ENCODE results near the gene IFNL3.
"Not testable (repeated sequence)": the region's sequence is repeated elsewhere in the genome, so short reads cannot be mapped to it uniquely, and the experiment has no call there.

IFNL3 gene

DNA sequence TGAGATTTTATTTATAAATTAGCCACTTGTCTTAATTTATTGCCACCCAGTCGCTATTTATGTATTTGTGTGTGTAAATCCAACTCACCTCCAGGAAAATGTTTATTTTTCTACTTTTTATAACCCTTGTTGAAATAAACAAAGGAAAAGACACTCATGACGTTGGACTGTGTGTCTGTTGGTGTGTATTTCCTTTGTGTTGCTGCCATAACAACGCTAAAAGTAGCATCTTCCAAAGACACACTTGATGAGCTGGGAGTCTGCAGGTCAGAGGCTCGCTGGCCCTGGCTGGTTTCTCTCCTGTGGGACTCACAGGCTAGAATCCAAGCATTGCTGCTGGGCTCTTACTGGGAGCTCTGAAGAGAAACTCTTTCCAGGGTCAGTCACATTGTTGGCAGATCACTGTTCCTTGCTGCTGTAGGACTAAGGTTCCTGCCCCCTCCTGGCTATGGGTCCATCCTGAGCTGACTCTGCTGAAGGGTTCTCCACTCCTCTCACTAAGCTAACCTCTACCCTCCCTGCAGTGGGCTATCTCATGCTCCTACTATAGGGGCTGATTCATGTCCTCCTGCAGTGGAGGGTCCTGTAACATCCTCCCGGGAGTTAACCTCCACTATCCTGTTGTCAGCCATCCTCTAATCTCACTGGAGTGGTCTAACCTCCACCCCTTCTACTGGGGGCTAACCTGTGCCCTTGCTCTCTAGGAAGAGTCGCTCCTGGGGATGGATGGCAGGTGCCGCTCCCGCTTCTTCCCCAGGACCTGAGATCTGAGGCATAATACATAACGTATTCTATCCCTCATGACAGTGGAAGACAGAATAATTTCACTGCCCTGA, 25.4 kb upstream of the IFNL3 start:
- H3K4me3 ChIP-seq (ENCODE audit: low read length): no peak overlapping the region
- H2AFZ ChIP-seq (ENCODE audit: low read depth, low read length): no peak overlapping the region
- no peak overlapping the region for H3K27ac ChIP-seq (ENCODE audit: low read length)
- H3K4me2 ChIP-seq (ENCODE audit: low read length): no peak overlapping the region
- no peak for TF ChIP-seq EZH2phosphoT487 (IDR thresholded peaks at IDR 0.05; ENCODE audit: low read depth)
- TF ChIP-seq, protein P1, sequence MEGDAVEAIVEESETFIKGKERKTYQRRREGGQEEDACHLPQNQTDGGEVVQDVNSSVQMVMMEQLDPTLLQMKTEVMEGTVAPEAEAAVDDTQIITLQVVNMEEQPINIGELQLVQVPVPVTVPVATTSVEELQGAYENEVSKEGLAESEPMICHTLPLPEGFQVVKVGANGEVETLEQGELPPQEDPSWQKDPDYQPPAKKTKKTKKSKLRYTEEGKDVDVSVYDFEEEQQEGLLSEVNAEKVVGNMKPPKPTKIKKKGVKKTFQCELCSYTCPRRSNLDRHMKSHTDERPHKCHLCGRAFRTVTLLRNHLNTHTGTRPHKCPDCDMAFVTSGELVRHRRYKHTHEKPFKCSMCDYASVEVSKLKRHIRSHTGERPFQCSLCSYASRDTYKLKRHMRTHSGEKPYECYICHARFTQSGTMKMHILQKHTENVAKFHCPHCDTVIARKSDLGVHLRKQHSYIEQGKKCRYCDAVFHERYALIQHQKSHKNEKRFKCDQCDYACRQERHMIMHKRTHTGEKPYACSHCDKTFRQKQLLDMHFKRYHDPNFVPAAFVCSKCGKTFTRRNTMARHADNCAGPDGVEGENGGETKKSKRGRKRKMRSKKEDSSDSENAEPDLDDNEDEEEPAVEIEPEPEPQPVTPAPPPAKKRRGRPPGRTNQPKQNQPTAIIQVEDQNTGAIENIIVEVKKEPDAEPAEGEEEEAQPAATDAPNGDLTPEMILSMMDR (IDR thresholded peaks at IDR 0.05; ENCODE audit: low read depth, low read length): no peak
- no peaks in the 10 kb centered on the region for H3K4me1 ChIP-seq (ENCODE audit: low read length)
- H3K9ac ChIP-seq (ENCODE audit: low read length): no peak overlapping the region
- no peaks in the 10 kb centered on the region for H3K9me3 ChIP-seq (ENCODE audit: insufficient read depth, low read length)
- H3K27me3 ChIP-seq (ENCODE audit: low read depth, low read length): no peaks in the 10 kb centered on the region
- no peaks in the 10 kb centered on the region for H3K36me3 ChIP-seq (replicated peaks; ENCODE audit: low read depth, low read length)
- H4K20me1 ChIP-seq (ENCODE audit: insufficient read depth, low read length): no peaks in the 10 kb centered on the region
- no peaks in the 10 kb centered on the region for H3K79me2 ChIP-seq (ENCODE audit: low read length)

DNA sequence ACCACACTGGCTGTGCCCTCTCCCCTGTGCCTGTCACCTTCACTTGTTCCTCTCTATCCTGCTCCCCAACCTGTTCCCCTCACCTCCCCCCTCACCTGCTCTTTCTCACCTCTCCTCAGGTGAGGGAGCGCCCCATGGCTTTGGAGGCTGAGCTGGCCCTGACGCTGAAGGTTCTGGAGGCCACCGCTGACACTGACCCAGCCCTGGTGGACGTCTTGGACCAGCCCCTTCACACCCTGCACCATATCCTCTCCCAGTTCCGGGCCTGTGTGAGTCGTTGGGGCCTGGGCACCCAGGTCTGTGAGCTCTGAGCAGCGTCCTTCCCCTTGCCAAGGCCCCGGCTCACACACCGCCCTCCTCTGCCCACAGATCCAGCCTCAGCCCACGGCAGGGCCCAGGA, 24.6 kb upstream of the IFNL3 start:
- H3K27ac ChIP-seq (ENCODE audit: low read length); H4K20me1 ChIP-seq (ENCODE audit: insufficient read depth, low read length); H3K4me3 ChIP-seq (ENCODE audit: low read length); H3K79me2 ChIP-seq (ENCODE audit: low read length); H2AFZ ChIP-seq (ENCODE audit: low read depth, low read length); H3K4me1 ChIP-seq (ENCODE audit: low read length); H3K4me2 ChIP-seq (ENCODE audit: low read length); H3K36me3 ChIP-seq (replicated peaks; ENCODE audit: low read depth, low read length); H3K9ac ChIP-seq (ENCODE audit: low read length); H3K9me3 ChIP-seq (ENCODE audit: insufficient read depth, low read length); H3K27me3 ChIP-seq (ENCODE audit: low read depth, low read length): not testable (repeated sequence)

DNA sequence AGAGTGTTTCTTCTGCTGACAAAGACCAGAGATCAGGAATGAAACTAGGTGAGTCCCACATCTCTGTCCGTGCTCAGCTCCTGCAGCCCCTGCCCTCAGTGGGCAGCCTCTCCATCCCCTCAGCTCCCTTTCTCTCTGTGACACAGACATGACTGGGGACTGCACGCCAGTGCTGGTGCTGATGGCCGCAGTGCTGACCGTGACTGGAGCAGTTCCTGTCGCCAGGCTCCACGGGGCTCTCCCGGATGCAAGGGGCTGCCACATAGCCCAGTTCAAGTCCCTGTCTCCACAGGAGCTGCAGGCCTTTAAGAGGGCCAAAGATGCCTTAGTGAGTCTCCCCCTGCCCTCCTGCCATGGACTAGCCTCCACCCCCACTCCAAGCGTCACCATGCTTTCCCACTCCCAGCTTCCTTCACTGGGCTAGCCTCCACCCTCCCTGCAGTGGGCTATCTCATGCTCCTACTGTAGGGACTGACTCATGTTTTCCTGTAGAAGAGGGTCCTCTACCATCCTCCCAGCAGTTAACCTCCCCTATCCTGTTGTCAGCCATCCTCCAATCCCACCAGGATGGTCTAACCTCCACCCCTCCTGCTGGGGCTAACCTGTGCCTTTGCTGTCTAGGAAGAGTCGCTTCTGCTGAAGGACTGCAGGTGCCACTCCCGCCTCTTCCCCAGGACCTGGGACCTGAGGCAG, 23.9 kb upstream of the IFNL3 start:
- H3K9me3 ChIP-seq (ENCODE audit: insufficient read depth, low read length); H3K4me1 ChIP-seq (ENCODE audit: low read length); H2AFZ ChIP-seq (ENCODE audit: low read depth, low read length); H3K4me3 ChIP-seq (ENCODE audit: low read length); H3K36me3 ChIP-seq (replicated peaks; ENCODE audit: low read depth, low read length); H3K79me2 ChIP-seq (ENCODE audit: low read length); H3K27ac ChIP-seq (ENCODE audit: low read length); H3K9ac ChIP-seq (ENCODE audit: low read length); H3K27me3 ChIP-seq (ENCODE audit: low read depth, low read length); H3K4me2 ChIP-seq (ENCODE audit: low read length); H4K20me1 ChIP-seq (ENCODE audit: insufficient read depth, low read length): not testable (repeated sequence)

DNA sequence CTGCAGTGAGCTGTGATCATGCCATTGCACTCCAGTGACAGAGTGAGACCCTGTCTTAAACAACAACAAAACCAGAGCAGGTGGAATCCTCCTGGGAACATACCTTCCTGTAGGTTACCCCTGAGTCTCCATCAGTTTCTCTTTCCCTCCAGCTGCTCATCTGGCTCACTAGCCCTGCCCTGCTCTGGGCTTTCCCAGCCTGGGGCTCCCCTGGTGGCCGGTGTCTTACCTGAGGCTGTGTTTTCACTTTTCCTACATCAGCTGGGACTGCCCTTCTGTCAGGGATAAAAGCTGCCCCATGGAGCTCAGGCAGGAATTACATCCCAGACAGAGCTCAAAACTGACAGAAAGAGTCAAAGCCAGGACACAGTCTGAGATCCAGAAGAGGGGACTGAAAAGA, 23.3 kb upstream of the IFNL3 start, which contains the start of gene IFNL2:
Gene IFNL2 (plus strand): TSS at position 312 of the 400 bp plus-strand sequence. CDS start 173 bp downstream, outside the sequence.
- H3K79me2 ChIP-seq (ENCODE audit: low read length); H3K9me3 ChIP-seq (ENCODE audit: insufficient read depth, low read length); H3K4me3 ChIP-seq (ENCODE audit: low read length); H3K9ac ChIP-seq (ENCODE audit: low read length); H3K4me1 ChIP-seq (ENCODE audit: low read length); H3K4me2 ChIP-seq (ENCODE audit: low read length); H4K20me1 ChIP-seq (ENCODE audit: insufficient read depth, low read length); H3K36me3 ChIP-seq (replicated peaks; ENCODE audit: low read depth, low read length); H2AFZ ChIP-seq (ENCODE audit: low read depth, low read length); H3K27me3 ChIP-seq (ENCODE audit: low read depth, low read length); H3K27ac ChIP-seq (ENCODE audit: low read length): not testable (repeated sequence)

DNA sequence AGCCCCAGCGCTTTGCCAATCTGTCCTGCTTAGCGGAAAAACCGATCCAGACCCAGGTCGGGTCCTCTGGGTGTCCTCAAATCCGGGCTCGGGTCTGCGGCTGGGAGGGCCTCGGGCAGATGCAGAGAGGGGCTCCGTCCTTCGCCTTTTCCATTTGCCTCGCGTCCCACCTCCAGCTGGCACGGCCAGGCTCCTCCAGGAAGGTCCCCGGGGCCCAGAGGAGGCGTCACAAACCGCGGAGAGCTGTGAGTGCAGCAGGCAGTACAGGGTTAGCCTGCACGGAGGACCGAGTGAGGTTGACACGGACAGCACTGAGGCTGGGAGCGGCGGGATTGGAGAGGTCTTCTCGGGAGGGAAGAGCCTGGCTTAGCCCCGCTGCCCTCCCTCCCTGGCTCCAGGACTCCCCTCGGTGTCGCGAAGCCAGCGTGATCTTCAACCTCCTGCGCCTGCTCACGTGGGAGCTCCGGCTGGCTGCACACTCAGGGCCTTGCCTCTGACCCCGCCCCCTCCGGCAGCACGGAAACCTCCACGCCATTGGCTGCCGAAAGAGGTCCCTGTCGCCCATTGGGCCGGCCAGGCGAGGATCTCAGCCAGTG, 20.6 kb upstream of the IFNL3 start:
- Histone ChIP-seq H3K9me3 (ENCODE audit: insufficient read depth, low read length) (no peaks in the 10 kb centered on the region), H3K4me1 (ENCODE audit: low read length) (no peaks in the 10 kb centered on the region), H2AFZ (ENCODE audit: low read depth, low read length) (no peak overlapping the region), H3K27ac (ENCODE audit: low read length) (no peak overlapping the region), H3K9ac (ENCODE audit: low read length) (no peak overlapping the region), H3K79me2 (ENCODE audit: low read length) (no peaks in the 10 kb centered on the region), H3K4me3 (ENCODE audit: low read length) (no peak overlapping the region), H3K36me3 (replicated peaks; ENCODE audit: low read depth, low read length) (no peaks in the 10 kb centered on the region), H4K20me1 (ENCODE audit: insufficient read depth, low read length) (no peaks in the 10 kb centered on the region), H3K27me3 (ENCODE audit: low read depth, low read length) (no peaks in the 10 kb centered on the region), H3K4me2 (ENCODE audit: low read length) (no peak overlapping the region)
- TF ChIP-seq EZH2phosphoT487 (IDR thresholded peaks at IDR 0.05; ENCODE audit: low read depth): no peak
- TF ChIP-seq, protein P1 (IDR thresholded peaks at IDR 0.05; ENCODE audit: low read depth, low read length): no peak

All from OCI-LY3 (cell line).